Lower lobe of right lung (tissue), 2 donors: Measurements from ENCODE around the gene PGBD5. TPM values are rescaled to one million over a fixed set of nuclear protein-coding genes. Genes with fewer than 3 reads are reported as not detected.

Source experiments
- ATAC-seq, 2 donors: fragments of 200-7000 bp; cut with Tn5 transposase; one replicate each; pipeline ENCODE4 v1.9.1; 2020 to 2022; ENCODE audit warnings: mild to moderate bottlenecking in 2 of 2, moderate library complexity in 2 of 2
- DNase-seq: peaks from one replicate; pipeline ENCODE4 v3.0.0-alpha.2; 2020
- H3K27ac ChIP-seq: fragments of 200-600 bp; one replicate; pipeline ENCODE4 v1.8.0; 2022
- H3K27me3 ChIP-seq: fragments of 200-600 bp; one replicate; pipeline ENCODE4 v1.8.0; 2022; ENCODE audit warnings: low read depth
- H3K36me3 ChIP-seq: fragments of 200-600 bp; one replicate; pipeline ENCODE4 v1.8.0; 2022; ENCODE audit warnings: mild to moderate bottlenecking
- H3K4me1 ChIP-seq: fragments of 200-600 bp; one replicate; pipeline ENCODE4 v1.8.0; 2022
- H3K4me3 ChIP-seq: fragments of 200-600 bp; one replicate; pipeline ENCODE4 v1.8.0; 2022; ENCODE audit warnings: mild to moderate bottlenecking
- H3K9me3 ChIP-seq: fragments of 200-600 bp; one replicate; pipeline ENCODE4 v1.8.0; 2022
- intact Hi-C: fragments of 100-400 bp; cut with DNase I; formaldehyde crosslinking; loops from one replicate; pipeline ENCODE4 v1.11.0; 2022
- total RNA-seq: library from RNA; stranded (reverse); fragmentation: NEBNext Ultra II Directional; extraction: Animal tissue kit (Norgen Biotek cat#: 25700); gene quantifications from one replicate; pipeline ENCODE4 v1.2.1, GENCODE V29; 2021
- TF ChIP-seq, protein P1 (sequence below): fragments of 200-600 bp; IDR thresholded peaks from one replicate; pipeline ENCODE4 v1.8.0; 2022; ENCODE audit warnings: antibody characterized with exemption, mild to moderate bottlenecking
- donor health status: DM: no; HTN: yes; CAD: no; lungs with severe emphysema.

Gene PGBD5
- total RNA-seq, 1 donor from 2014 or later, result 2.3 TPM

GRCh38 chr1:230307213-230307612, 118.9 kb downstream of the PGBD5 start:
- ATAC-seq (no peak), DNase-seq (no peak)
- no peaks in the 10 kb centered on the region for H3K9me3 ChIP-seq
- H3K36me3 ChIP-seq, result no peaks in the 10 kb centered on the region
- H3K4me3 ChIP-seq, result no peak overlapping the region
- H3K27ac ChIP-seq, result no peak overlapping the region
- TF ChIP-seq, protein P1, sequence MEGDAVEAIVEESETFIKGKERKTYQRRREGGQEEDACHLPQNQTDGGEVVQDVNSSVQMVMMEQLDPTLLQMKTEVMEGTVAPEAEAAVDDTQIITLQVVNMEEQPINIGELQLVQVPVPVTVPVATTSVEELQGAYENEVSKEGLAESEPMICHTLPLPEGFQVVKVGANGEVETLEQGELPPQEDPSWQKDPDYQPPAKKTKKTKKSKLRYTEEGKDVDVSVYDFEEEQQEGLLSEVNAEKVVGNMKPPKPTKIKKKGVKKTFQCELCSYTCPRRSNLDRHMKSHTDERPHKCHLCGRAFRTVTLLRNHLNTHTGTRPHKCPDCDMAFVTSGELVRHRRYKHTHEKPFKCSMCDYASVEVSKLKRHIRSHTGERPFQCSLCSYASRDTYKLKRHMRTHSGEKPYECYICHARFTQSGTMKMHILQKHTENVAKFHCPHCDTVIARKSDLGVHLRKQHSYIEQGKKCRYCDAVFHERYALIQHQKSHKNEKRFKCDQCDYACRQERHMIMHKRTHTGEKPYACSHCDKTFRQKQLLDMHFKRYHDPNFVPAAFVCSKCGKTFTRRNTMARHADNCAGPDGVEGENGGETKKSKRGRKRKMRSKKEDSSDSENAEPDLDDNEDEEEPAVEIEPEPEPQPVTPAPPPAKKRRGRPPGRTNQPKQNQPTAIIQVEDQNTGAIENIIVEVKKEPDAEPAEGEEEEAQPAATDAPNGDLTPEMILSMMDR, result no peak
- H3K4me1 ChIP-seq, result peaks cover 11% of the 10 kb centered on the region
- intact Hi-C loops, result no loop called here
- H3K27me3 ChIP-seq, result peaks cover 12% of the 10 kb centered on the region

DNA sequence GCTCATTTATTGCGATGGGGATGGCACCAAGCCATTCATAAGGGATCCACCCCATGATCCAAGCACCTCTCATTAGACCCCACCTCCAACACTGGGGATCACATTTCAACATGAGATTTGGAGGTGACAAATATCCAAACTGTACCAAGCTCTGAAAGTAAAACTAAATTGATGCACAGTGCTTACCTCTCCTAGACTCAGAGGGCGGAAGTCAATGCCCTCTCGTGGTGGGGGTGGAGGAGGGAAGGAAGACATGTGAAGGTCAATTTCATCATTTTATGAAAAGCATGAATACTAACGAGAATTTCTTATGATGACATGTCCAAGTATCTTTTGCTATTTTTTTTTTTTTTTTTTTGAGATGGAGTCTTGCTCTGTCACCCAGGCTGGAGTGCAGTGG, 120.0 kb downstream of the PGBD5 start:
- intact Hi-C loops, result no loop called here
- Histone ChIP-seq H3K27me3 (peaks cover 2% of the 10 kb centered on the region), H3K4me1 (peaks cover 11% of the 10 kb centered on the region), H3K9me3 (no peaks in the 10 kb centered on the region), H3K27ac (no peak overlapping the region), H3K4me3 (no peak overlapping the region), H3K36me3 (no peaks in the 10 kb centered on the region)
- no peak for ATAC-seq
- DNase-seq, result no peak
- TF ChIP-seq, protein P1, result no peak

- H3K27ac ChIP-seq, result no peak overlapping the region
- TF ChIP-seq, protein P1, result no peak
- intact Hi-C loops, result no loop called here
- no peak overlapping the region for H3K4me3 ChIP-seq
- H3K9me3 ChIP-seq, result no peaks in the 10 kb centered on the region
- no peak for DNase-seq
- peaks cover 11% of the 10 kb centered on the region for H3K4me1 ChIP-seq
- no peak for ATAC-seq
- H3K36me3 ChIP-seq, result no peaks in the 10 kb centered on the region
- H3K27me3 ChIP-seq, result no peaks in the 10 kb centered on the region
Measured at GRCh38 chr1:230303822-230304221, 122.3 kb downstream of the PGBD5 start.

DNA sequence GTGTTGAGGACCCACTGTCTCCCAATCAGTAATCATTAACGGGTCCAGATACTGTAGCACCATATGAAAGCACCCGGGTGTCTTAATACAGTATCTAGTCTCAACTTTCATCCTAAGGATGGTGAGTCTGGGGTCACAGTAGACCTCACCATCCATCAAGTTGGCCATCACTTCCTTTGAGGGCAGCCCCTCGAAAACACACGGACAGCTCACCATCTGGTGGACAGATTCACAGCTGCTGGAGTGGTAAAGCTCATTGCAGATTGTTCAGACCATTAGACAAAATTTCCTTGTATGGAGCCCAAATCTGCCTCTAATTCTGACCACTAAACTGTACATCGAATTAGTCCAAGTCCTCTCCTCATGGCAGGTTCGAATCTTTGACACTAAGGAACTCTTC, 123.1 kb downstream of the PGBD5 start:
- Histone ChIP-seq H3K4me3 (no peak overlapping the region), H3K4me1 (peaks cover 11% of the 10 kb centered on the region)
- no peak for DNase-seq

GRCh38 chr1:230301822-230302221, 124.3 kb downstream of the PGBD5 start:
- ATAC-seq (no peak), DNase-seq (no peak)
- TF ChIP-seq, protein P1, result no peak
- Histone ChIP-seq H3K4me1 (peaks cover 11% of the 10 kb centered on the region), H3K27me3 (no peaks in the 10 kb centered on the region), H3K27ac (no peak overlapping the region), H3K9me3 (no peaks in the 10 kb centered on the region), H3K4me3 (no peak overlapping the region), H3K36me3 (no peaks in the 10 kb centered on the region)
- intact Hi-C loops, result no loop called here

More for the DNA sequence above, 123.1 kb downstream of the PGBD5 start:
- no peaks in the 10 kb centered on the region for H3K27me3 ChIP-seq
- no peak for ATAC-seq
- H3K27ac ChIP-seq, result no peak overlapping the region
- TF ChIP-seq, protein P1, result no peak
- H3K9me3 ChIP-seq, result no peaks in the 10 kb centered on the region
- no peaks in the 10 kb centered on the region for H3K36me3 ChIP-seq
- intact Hi-C loops, result no loop called here

DNA sequence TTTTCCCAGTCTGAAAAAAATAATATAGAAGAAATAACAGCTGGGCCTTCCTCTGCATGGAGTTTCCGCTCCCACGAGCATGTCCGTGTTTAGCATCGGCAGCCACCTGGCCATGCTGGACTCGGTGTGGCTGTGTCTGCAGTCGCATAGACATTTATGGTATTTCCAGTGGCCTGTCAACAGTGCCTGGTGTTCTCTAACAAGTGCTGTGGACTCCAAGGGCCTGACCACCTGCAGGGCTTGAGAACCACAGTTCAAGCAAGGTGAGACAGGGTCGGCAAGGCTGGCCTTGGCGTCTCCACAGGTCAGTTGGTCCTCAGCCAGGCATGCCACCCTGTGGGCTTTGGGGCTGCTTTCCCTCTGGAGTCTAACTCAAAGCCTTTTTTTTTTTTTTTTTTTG, 124.8 kb downstream of the PGBD5 start:
- Histone ChIP-seq H3K4me3 (no peak overlapping the region), H3K27me3 (no peaks in the 10 kb centered on the region), H3K4me1 (peaks cover 11% of the 10 kb centered on the region), H3K27ac (no peak overlapping the region), H3K9me3 (no peaks in the 10 kb centered on the region), H3K36me3 (no peaks in the 10 kb centered on the region)
- TF ChIP-seq, protein P1, result no peak
- DNase-seq (no peak), ATAC-seq (no peak)
- intact Hi-C loops, result no loop called here
